Inferior parietal cortex (tissue), 1 donor: ENCODE results near the gene ABLIM1.
A peak's percentile ranks its signal among the peaks of the same experiment; 100 is the strongest.

Source experiments
- DNase-seq: peaks from one replicate; pipeline ENCODE4 v3.0.0-alpha.2; 2016; ENCODE audit errors: extremely low spot score

Gene ABLIM1

GRCh38 chr10:114491419-114491818, 166.7 kb downstream of the ABLIM1 start:
- DNase-seq = no peak

DNA sequence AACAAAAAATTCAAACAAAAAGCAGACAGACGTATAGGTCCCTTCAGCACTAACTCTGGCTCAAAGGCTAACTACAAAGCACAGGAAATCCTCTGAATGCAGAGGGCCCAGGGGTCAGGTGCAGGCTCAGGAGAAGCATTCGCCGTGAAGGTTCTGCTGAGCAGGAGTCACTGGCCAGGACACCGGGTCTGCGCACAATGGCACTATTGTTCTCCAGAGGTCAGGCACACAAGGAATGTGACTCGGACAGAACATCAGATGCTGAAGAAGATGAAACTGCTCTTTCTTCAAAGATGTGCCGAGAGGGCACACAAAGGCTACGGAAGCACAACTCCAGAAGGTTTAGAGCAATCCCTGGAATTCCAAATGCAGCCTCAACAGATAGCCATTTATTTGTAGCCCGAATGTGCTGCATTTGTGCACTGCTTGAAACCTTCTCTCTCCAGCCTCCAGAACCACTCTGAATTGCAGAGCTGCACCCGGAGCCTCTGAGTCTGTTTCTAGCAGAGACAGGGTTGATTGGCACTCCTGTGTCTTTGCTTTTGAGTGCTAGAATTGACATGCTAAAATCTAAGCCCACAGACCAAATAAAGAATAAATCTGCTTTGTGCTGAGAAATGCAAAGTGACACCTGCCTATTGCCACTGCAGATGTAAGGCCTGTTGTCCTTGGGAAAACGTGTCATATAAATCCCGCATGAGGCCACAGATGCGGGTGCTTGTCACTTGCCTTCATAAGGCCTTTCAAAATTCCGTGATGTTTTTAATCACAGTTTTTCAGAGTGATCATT, 168.4 kb downstream of the ABLIM1 start:
- no peak for DNase-seq

DNA sequence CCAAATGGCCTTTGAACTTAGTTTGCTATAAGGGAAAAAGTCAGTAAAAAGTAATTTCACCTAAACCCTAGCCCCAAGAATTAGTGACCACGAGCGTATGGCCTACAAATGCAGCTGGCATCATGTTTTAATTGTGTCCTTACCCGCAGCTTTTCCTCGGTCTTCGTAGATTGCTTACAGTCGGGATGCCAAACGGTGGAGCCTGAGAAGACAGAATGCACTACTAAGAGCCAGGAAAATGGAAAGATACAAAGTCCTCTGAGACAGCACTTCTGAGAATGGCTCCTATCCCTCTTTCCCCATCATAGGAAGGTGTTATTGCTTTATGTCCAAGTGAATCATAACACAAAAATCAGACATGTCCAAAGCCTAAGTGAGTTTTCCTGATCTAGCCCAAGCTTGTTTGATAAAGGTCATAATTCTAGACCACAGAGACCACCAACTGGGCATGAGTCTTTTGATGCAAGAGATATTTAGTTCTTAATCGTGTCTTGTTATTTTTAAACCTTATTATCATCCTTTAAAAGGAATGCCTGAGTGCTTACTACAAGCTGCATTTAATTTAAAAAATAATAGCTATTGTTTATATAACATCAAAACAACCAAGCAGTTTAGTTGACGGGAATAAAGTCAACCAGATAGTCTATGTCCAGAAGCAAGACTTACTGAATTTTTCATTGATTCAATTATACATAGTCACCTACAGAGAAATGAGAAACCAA, 170.1 kb downstream of the ABLIM1 start:
- no peak for DNase-seq

- DNase-seq = no peak
These were observed 170.9 kb downstream of the ABLIM1 start for GRCh38 chr10:114486938-114487814.

- DNase-seq = no peak
These were observed 172.2 kb downstream of the ABLIM1 start for GRCh38 chr10:114485696-114486400.

- DNase-seq = no peak
These were observed 174.5 kb downstream of the ABLIM1 start for GRCh38 chr10:114483575-114483974.

DNA sequence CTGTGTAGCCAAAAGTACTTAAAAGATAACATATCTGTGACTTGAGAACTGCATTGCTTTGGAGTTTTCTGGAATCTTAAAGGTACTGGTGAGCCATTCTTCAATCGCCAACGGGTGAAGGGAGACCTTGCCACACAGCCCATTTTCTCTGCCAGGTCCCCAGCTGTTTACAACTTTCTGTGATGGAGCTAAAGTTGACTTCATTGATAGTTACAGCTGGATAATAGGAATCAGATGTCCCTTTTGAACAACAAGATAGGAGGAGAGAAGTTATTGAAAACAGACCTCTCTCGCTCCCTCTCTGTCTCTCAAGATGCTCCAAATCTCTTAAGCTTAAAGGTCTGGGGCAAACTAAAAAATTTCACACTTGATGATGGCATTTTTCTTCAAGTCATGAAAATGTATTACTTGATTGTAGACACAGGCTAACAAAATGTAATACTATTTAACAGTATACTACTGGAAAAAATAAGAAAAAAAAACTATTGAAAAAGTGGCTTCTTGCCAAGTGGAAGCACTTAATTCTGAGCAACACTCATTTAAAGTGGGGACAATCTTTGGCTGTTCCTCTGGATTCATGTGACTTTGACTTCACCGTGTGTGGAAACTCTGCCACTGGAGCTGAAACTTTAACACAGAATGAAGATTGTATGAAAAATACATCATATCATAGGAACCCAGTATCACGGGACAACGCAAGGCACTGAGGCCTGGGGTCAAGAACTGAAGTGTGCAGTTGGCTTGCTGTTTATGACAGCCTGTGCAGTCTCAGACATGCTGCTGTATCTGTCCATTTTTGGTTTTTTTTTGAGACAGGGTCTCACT, 175.4 kb downstream of the ABLIM1 start:
- no peak for DNase-seq

DNA sequence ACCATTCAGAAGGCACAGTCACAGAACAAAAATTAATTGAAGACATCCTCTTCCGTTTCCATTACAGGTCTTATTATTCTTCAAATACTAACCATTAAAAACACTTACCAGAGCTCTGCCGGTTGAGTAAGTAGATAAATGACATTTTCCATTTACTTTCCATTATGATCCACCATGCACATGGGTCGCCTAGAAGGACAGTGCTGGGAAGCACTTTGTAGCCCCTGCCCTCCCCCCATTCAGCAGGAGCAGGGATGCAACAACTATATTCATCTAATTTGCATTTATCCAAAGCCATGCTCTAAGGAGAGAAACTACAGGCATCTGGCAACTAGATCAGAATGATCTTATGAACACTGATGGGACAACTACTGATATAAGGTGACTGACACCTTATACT, 177.0 kb downstream of the ABLIM1 start:
- DNase-seq = no peak

DNA sequence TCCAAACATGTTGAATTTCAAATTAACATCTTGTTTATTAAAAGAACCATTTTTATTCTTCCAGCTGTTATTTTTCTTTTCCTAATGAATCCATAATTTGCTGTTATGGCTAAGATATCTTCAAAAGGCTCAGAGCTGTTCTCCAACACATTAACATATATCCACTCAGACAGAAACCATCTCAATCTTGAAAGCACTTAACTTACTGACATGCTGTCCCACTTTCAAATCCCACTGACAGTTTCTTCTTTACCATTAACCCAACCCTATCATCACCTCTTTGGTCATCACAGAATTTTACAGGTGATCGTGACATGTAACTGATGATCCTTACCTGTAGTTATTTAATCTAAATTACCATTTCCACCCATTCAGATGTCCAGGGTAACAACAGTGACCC, 178.2 kb downstream of the ABLIM1 start:
- no peak for DNase-seq

- no peak for DNase-seq
These were observed 178.8 kb downstream of the ABLIM1 start for GRCh38 chr10:114479307-114479706.

DNA sequence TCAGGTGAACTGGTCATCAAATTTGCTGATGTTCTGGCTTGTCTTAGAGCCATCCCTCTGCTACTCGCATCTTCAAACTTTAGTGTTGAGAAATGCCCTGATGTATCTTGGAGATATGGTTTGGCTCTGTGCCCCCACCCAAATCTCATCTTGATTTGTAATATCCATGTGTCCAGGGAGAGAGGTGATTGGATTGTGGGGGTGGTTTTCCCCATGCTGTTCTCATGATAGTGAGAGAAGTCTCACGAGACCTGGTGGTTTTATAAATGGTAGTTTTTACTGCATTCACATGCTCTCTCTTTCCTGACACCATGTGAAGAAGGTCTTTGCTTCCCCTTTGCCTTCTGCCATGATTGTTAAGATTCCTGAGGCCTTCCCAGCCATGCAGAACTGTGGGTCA, 179.8 kb downstream of the ABLIM1 start:
- no peak for DNase-seq

DNA sequence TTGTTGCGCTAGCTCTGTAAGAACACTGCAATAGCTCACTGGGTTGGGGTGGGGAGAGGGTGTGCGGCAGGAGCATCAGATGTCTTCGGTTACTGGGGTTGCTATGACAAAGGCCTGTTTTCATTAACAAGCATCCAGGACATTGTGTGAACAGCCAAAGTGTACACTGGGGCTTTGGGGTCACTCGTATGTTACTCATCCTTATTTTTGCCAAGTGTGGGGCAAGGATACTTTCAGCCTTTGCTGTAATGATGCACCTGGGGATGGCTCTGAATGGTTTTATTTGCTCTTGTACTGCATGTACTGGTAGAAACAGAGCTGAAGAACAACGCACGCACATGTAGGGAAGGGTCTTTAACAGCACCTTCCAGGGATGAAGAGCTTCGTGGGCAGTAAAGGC, 180.8 kb downstream of the ABLIM1 start:
- no peak for DNase-seq

GRCh38 chr10:114474989-114475388, 183.1 kb downstream of the ABLIM1 start:
- DNase-seq = no peak

- DNase-seq = no peak
These were observed 184.3 kb downstream of the ABLIM1 start for GRCh38 chr10:114473776-114474175.

- no peak for DNase-seq
These were observed 185.2 kb downstream of the ABLIM1 start for GRCh38 chr10:114472877-114473253.

GRCh38 chr10:114471906-114472876, 185.9 kb downstream of the ABLIM1 start:
- DNase-seq = no peak

GRCh38 chr10:114470956-114471905, 186.8 kb downstream of the ABLIM1 start:
- DNase-seq = peak; percentile 85

GRCh38 chr10:114470361-114470760, 187.7 kb downstream of the ABLIM1 start:
- DNase-seq = no peak
